ENCODE measurements around the gene NPIPB2. TPM values are rescaled to one million over a fixed set of nuclear protein-coding genes. Genes with fewer than 3 reads are reported as not detected.

The NPIPB2 gene
- total and polyA plus RNA-seq, 12 donors: 1.6 to 21.2 (median 4.4) TPM

GRCh38 chr16:11915114-11915643 is 26.7 kb downstream of the NPIPB2 start:
- intact Hi-C loops (cut with DNase I): loop anchor here in 1 of 2 donors (10.0 kb wide), 1 partner anchor 60 kb away; the partner anchor contains the start of gene SNX29
- no peaks in the 10 kb centered on the region for H3K27me3 ChIP-seq
- TF ChIP-seq, protein P1, sequence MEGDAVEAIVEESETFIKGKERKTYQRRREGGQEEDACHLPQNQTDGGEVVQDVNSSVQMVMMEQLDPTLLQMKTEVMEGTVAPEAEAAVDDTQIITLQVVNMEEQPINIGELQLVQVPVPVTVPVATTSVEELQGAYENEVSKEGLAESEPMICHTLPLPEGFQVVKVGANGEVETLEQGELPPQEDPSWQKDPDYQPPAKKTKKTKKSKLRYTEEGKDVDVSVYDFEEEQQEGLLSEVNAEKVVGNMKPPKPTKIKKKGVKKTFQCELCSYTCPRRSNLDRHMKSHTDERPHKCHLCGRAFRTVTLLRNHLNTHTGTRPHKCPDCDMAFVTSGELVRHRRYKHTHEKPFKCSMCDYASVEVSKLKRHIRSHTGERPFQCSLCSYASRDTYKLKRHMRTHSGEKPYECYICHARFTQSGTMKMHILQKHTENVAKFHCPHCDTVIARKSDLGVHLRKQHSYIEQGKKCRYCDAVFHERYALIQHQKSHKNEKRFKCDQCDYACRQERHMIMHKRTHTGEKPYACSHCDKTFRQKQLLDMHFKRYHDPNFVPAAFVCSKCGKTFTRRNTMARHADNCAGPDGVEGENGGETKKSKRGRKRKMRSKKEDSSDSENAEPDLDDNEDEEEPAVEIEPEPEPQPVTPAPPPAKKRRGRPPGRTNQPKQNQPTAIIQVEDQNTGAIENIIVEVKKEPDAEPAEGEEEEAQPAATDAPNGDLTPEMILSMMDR (IDR thresholded peaks at IDR 0.05): no peak
- TF ChIP-seq POLR2A (IDR thresholded peaks at IDR 0.05): no peak
- peak overlapping the region; percentile 79 to 98 (median 95) for H3K27ac ChIP-seq
- 0 to 1% (median 1%) methylated on average over 23 to 79 of the region's 79 CpGs; no CpG with 5 or more reads in 1 of the 4 donors for WGBS, 4 donors
- H3K9me3 ChIP-seq (replicated peaks in 1 of 3): no peaks in the 10 kb centered on the region
- peak in 4 of 7 donors; percentile 29 to 52 (median 44) for DNase-seq
- no peaks in the 10 kb centered on the region for H3K36me3 ChIP-seq (replicated peaks in 1 of 2)
- H3K4me3 ChIP-seq: peak overlapping the region; percentile 43 to 98 (median 74)
- peaks cover 31 to 46% of the 10 kb centered on the region in 2 donors for H3K4me1 ChIP-seq (replicated peaks in 1 of 2)

DNA sequence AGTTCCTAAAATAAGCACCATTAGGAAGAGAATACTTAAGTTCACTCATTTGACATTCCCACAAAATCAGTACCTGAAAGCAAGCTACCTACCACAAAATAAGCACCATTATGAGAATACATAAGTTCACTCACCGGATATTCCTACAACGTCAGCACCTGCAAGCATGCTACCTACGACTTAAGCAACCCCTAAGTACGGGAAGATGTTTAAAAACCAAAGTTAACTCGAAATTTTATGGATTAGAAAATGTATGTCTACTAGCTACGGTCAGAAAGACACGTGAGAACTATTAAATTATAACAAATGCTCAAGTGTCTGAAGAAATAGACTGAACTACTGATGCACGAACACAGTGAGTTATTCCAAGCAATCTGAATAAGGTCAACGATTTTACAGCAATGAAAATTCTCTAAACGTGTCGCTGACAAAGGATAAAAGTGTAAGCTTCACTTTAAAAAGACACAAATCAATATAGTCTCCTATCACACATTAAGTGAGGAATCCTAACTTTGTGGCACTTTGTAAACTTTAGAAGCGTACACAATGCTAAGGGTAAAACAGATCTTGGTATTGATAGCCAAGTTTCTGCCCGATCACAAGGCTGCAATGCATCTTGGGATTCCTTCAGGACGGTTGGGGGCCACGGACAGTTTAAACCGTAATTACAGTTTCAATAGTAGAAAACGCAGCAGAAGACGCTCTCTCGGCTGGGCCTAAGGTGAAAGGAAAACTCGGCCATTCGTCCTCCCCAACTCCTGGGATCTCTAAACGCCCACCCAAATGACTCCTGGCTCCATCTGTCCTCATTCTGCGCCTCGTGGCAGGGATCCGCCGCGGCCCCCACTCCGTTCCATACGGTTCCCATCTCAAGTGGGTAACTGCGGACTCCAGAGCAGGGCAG is 27.4 kb downstream of the NPIPB2 start:
- H3K4me1 ChIP-seq (replicated peaks in 1 of 2): peaks cover 38 to 53% of the 10 kb centered on the region in 2 donors
- peak overlapping the region; percentile 19 to 98 (median 58) for H3K4me3 ChIP-seq
- WGBS, 4 donors: 2 to 5% (median 2%) methylated on average over 23 to 30 of the region's 30 CpGs
- peak; percentile 36 to 71 (median 56) for DNase-seq
- no peaks in the 10 kb centered on the region for H3K36me3 ChIP-seq (replicated peaks in 1 of 2)
- TF ChIP-seq, protein P1 (IDR thresholded peaks at IDR 0.05): no peak
- peak in 1 of 2 donors; percentile 55 for TF ChIP-seq POLR2A (IDR thresholded peaks at IDR 0.05)
- H3K27me3 ChIP-seq: no peaks in the 10 kb centered on the region
- H3K27ac ChIP-seq: peak overlapping the region; percentile 79 to 98 (median 95)
- intact Hi-C loops (cut with DNase I): loop anchor here in 1 of 2 donors (10.0 kb wide), 1 partner anchor 60 kb away; the partner anchor contains the start of gene SNX29
- no peaks in the 10 kb centered on the region for H3K9me3 ChIP-seq (replicated peaks in 1 of 3)

- intact Hi-C loops (cut with DNase I): loop anchor here in 1 of 2 donors (10.0 kb wide), 1 partner anchor 61 kb away; the partner anchor contains the start of gene SNX29
- H3K4me1 ChIP-seq (replicated peaks in 1 of 2): peaks cover 41 to 62% of the 10 kb centered on the region in 2 donors
- WGBS, 4 donors: 40 to 43% (median 42%) methylated on average over 12 of the region's 12 CpGs
- H3K27ac ChIP-seq: peak overlapping the region in 4 of 5 donors; percentile 79 to 98 (median 96)
- no peaks in the 10 kb centered on the region for H3K36me3 ChIP-seq (replicated peaks in 1 of 2)
- no peaks in the 10 kb centered on the region for H3K27me3 ChIP-seq
- peak overlapping the region in 1 of 4 donors; percentile 98 for H3K4me3 ChIP-seq
- no peak for DNase-seq
- H3K9me3 ChIP-seq (replicated peaks in 1 of 3): no peaks in the 10 kb centered on the region
- TF ChIP-seq POLR2A (IDR thresholded peaks at IDR 0.05): no peak
- TF ChIP-seq, protein P1 (IDR thresholded peaks at IDR 0.05): no peak
Measured at GRCh38 chr16:11913425-11914079, 28.3 kb downstream of the NPIPB2 start.
